ENCODE data around the gene ID3. TPM values are rescaled to one million over a fixed set of nuclear protein-coding genes. Genes with fewer than 3 reads are reported as not detected.

ID3 gene
- total RNA-seq, 1 donor from 2014 or later = 1,094 TPM

DNA sequence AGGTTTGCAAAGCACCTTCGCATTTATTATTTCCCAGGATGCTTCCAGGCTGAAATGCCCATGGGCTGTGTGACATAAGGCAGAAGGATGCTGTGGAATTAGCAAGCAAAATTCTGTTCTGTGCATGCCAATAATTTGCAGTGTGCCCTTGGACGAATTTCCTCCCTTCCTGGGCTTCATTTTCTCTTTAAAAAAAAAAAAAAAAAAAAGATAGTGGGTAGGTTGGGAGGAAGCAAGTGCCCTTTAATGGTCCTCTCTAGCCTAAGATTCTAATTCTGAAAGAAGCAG lies 2.5 kb upstream of the ID3 start:
- Histone ChIP-seq H3K4me3 (peak overlapping the region; percentile 89 to 95), H3K4me1 (peaks cover 21 to 49% of the 10 kb centered on the region in 2 donors), H3K27ac (peak overlapping the region; percentile 92), H3K36me3 (peaks cover 17 to 24% of the 10 kb centered on the region in 2 donors), H3K27me3 (no peaks in the 10 kb centered on the region), H3K9me3 (no peaks in the 10 kb centered on the region)
- DNase-seq (ENCODE audit: low spot score in 2 of 2) = no peak
- TF ChIP-seq, protein P1, sequence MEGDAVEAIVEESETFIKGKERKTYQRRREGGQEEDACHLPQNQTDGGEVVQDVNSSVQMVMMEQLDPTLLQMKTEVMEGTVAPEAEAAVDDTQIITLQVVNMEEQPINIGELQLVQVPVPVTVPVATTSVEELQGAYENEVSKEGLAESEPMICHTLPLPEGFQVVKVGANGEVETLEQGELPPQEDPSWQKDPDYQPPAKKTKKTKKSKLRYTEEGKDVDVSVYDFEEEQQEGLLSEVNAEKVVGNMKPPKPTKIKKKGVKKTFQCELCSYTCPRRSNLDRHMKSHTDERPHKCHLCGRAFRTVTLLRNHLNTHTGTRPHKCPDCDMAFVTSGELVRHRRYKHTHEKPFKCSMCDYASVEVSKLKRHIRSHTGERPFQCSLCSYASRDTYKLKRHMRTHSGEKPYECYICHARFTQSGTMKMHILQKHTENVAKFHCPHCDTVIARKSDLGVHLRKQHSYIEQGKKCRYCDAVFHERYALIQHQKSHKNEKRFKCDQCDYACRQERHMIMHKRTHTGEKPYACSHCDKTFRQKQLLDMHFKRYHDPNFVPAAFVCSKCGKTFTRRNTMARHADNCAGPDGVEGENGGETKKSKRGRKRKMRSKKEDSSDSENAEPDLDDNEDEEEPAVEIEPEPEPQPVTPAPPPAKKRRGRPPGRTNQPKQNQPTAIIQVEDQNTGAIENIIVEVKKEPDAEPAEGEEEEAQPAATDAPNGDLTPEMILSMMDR (IDR thresholded peaks at IDR 0.05) = no peak
- intact Hi-C loops (cut with DNase I) = loop anchor here (10.0 kb wide), 2 partner anchors 453 to 1657 kb away; no protein-coding TSS in a partner anchor

GRCh38 chr1:23561076-23561812 lies 1.9 kb upstream of the ID3 start:
- H3K4me1 ChIP-seq = peaks cover 21 to 48% of the 10 kb centered on the region in 2 donors
- H3K4me3 ChIP-seq = peak overlapping the region; percentile 89 to 95
- peak overlapping the region; percentile 92 for H3K27ac ChIP-seq
- intact Hi-C loops (cut with DNase I) = loop anchor here (10.0 kb wide), 2 partner anchors 454 to 1656 kb away; no protein-coding TSS in a partner anchor
- no peaks in the 10 kb centered on the region for H3K9me3 ChIP-seq
- peaks cover 17 to 25% of the 10 kb centered on the region in 2 donors for H3K36me3 ChIP-seq
- TF ChIP-seq, protein P1 (IDR thresholded peaks at IDR 0.05) = no peak
- H3K27me3 ChIP-seq = no peaks in the 10 kb centered on the region
- no peak for DNase-seq (ENCODE audit: low spot score in 2 of 2)

DNA sequence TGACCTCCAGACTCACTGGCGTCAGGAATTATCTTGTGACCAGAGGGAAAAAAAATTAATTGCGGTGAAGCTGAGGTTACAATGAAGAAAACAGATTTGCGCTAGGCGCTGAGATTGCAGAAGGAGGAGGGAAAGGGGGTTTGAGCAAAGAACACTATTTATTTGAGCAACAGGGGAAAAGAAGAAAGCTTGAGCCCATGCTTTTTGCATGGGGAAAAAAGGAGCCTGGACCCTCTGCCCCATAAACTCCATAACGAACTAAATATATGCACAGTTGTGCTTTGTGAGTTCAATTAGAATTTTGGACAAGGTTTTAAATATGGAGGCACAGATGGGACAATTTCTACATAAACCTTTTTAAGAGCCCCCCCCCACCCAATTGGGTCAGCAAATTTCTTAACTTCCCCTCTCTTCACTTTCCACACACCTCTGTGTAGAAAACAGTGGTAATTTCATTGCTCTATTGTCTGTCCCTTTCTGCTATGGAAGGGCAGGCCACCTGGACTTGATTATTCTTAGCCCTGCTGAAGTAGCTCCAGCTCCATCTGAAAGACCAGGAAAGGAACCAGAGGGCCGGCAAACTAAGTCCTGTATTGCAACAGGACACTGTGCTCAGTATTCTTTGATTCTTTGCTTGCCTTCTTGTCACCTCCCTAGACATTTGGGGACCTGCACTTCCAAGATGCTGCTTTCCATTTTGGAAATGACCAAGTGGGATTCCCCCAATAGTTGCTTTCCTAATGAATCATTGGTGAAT lies 862 bp upstream of the ID3 start:
- DNase-seq (ENCODE audit: low spot score in 2 of 2) = no peak
- no peaks in the 10 kb centered on the region for H3K27me3 ChIP-seq
- intact Hi-C loops (cut with DNase I) = loop anchor here (1.0 to 10.0 kb wide), 3 partner anchors 17 to 1655 kb away; no protein-coding TSS in a partner anchor
- no peaks in the 10 kb centered on the region for H3K9me3 ChIP-seq
- peak overlapping the region; percentile 89 to 95 for H3K4me3 ChIP-seq
- TF ChIP-seq, protein P1 (IDR thresholded peaks at IDR 0.05) = no peak
- peaks cover 17 to 25% of the 10 kb centered on the region in 2 donors for H3K36me3 ChIP-seq
- H3K4me1 ChIP-seq = peaks cover 21 to 37% of the 10 kb centered on the region in 2 donors
- H3K27ac ChIP-seq = peak overlapping the region; percentile 92

GRCh38 chr1:23558872-23559135 lies 497 bp downstream of the ID3 start:
- no peaks in the 10 kb centered on the region for H3K9me3 ChIP-seq
- peak overlapping the region; percentile 92 for H3K27ac ChIP-seq
- DNase-seq (ENCODE audit: low spot score in 2 of 2) = no peak
- TF ChIP-seq, protein P1 (IDR thresholded peaks at IDR 0.05) = no peak
- intact Hi-C loops (cut with DNase I) = loop anchor here (1.0 kb wide), 1 partner anchor 18 kb away; no protein-coding TSS in a partner anchor
- H3K27me3 ChIP-seq = no peaks in the 10 kb centered on the region
- H3K36me3 ChIP-seq = peaks cover 17 to 25% of the 10 kb centered on the region in 2 donors
- H3K4me3 ChIP-seq = peak overlapping the region; percentile 89 to 95
- peaks cover 23 to 33% of the 10 kb centered on the region in 2 donors for H3K4me1 ChIP-seq

GRCh38 chr1:23558140-23558871 lies 995 bp downstream of the ID3 start:
- H3K9me3 ChIP-seq = no peaks in the 10 kb centered on the region
- peak in 1 of 2 donors; percentile 21 for DNase-seq (ENCODE audit: low spot score in 2 of 2)
- TF ChIP-seq, protein P1 (IDR thresholded peaks at IDR 0.05) = no peak
- intact Hi-C loops (cut with DNase I) = no loop called here
- H3K4me1 ChIP-seq = peaks cover 18 to 33% of the 10 kb centered on the region in 2 donors
- peak overlapping the region; percentile 92 for H3K27ac ChIP-seq
- no peaks in the 10 kb centered on the region for H3K27me3 ChIP-seq
- peak overlapping the region; percentile 89 to 95 for H3K4me3 ChIP-seq
- peaks cover 17 to 25% of the 10 kb centered on the region in 2 donors for H3K36me3 ChIP-seq
